K562 (cell line): ENCODE measurements around the gene PAFAH1B2. TPM values are rescaled to one million over a fixed set of nuclear protein-coding genes. Genes with fewer than 3 reads are reported as not detected.

Source experiments
- BRF1 ChIP-seq: IDR thresholded peaks from 3 replicates; pipeline ENCODE4 v1.6.1; 2011; ENCODE audit warnings: borderline replicate concordance, mild to moderate bottlenecking; ENCODE audit not compliant: insufficient read length; ENCODE audit errors: extremely low read depth
- CREB1 ChIP-seq, 2 experiments: sonication (generic) in 1 of 2; formaldehyde crosslinking in 1 of 2; IDR thresholded peaks; 2 replicates each; pipeline versions ENCODE4 v1.6.1 to v1.8.0; 2012 to 2022; ENCODE audit warnings: inconsistent platforms in 1 of 2, mild to moderate bottlenecking in 1 of 2, missing genetic modification reagents in 1 of 2, moderate library complexity in 1 of 2
- FOXM1 ChIP-seq, 2 experiments: fragments of 450-650 bp in 1 of 2; sonication (generic) in 1 of 2; formaldehyde crosslinking in 1 of 2; IDR thresholded peaks; 2 replicates each; pipeline versions ENCODE4 v1.6.1 to v1.9.0; 2017 to 2022; ENCODE audit warnings: low read depth in 2 of 2, mild to moderate bottlenecking in 2 of 2, missing genetic modification reagents in 1 of 2, moderate library complexity in 1 of 2
- NFIX ChIP-seq: fragments of 250-450 bp; sonication (Bioruptor Pico); IDR thresholded peaks from 2 replicates; pipeline ENCODE4 v1.4.0; 2020; ENCODE audit warnings: low read depth, mild to moderate bottlenecking, moderate library complexity
- POU5F1 ChIP-seq: fragments of 150-350 bp; IDR thresholded peaks from 2 replicates; pipeline ENCODE4 v1.6.1; 2014; ENCODE audit warnings: borderline replicate concordance, low read length, low read depth, mild to moderate bottlenecking; ENCODE audit not compliant: partially characterized antibody
- RUNX1 ChIP-seq: sonication (generic); IDR thresholded peaks from 2 replicates; pipeline ENCODE4 v1.6.1; 2016; ENCODE audit warnings: antibody characterized with exemption, low read depth
- SMAD4 ChIP-seq: fragments of 250-450 bp; sonication (Bioruptor Pico); conservative IDR thresholded peaks from 2 replicates; pipeline ENCODE4 v1.8.0; 2021; ENCODE audit warnings: inconsistent platforms, mild to moderate bottlenecking, moderate library complexity
- ZBTB1 ChIP-seq: sonication (generic); formaldehyde crosslinking; IDR thresholded peaks from 2 replicates; pipeline ENCODE4 v1.8.1; 2023; ENCODE audit warnings: missing genetic modification reagents, low read depth, mild to moderate bottlenecking, borderline replicate concordance
- ZNF408 ChIP-seq: fragments of 250-450 bp; sonication (Bioruptor Pico); IDR thresholded peaks from 2 replicates; pipeline ENCODE4 v1.4.0; 2020; ENCODE audit warnings: low read depth, mild to moderate bottlenecking, moderate library complexity
- ZNF644 ChIP-seq: fragments of 200-800 bp; sonication (Bioruptor generic); IDR thresholded peaks from 2 replicates; pipeline ENCODE4 v1.6.1; 2016; ENCODE audit warnings: low read depth, missing genetic modification characterization, missing compliant biosample characterization
- polyA plus RNA-seq, 8 experiments: library from polyadenylated mRNA; depleted of rRNA in 4 of 8; stranded (reverse) in 5 of 8; unstranded in 3 of 8; fragments of >200 nt; fragmentation: Nextera tagmentation in 2 of 8; fragmentation: Illumina TruSeq in 1 of 8; extraction: Ambion mirVana in 2 of 8; extraction: Trizol in 1 of 8; gene quantifications; 2 replicates each; pipeline versions ENCODE4 v1.2.1 to v1.2.3, GENCODE V29; 2011 to 2014; ENCODE audit warnings: inconsistent platforms in 1 of 8, missing spikeins in 1 of 8
- total RNA-seq, 7 experiments: library from RNA; depleted of rRNA in 6 of 7; stranded (reverse); fragments of >200 nt in 6 of 7; fragmentation: Illumina TruSeq in 2 of 7; extraction: Trizol in 2 of 7; gene quantifications; 2 replicates each; pipeline versions ENCODE4 v1.2.1 to v1.2.3, GENCODE V29; 2011 to 2021; ENCODE audit warnings: low replicate concordance in 1 of 7
- TF ChIP-seq, protein P1 (sequence below): fragments of 200-600 bp; sonication (generic); IDR thresholded peaks from one replicate; pipeline ENCODE4 v1.6.1; 2012; ENCODE audit warnings: mild to moderate bottlenecking, low read depth, low read length, inconsistent platforms
- TF ChIP-seq, protein P2 (sequence below): fragments of 250-450 bp; sonication (Bioruptor Pico); IDR thresholded peaks from 2 replicates; pipeline ENCODE4 v1.5.0; 2021; ENCODE audit warnings: mild to moderate bottlenecking, borderline replicate concordance

The PAFAH1B2 gene
- total and polyA plus RNA-seq, 9 of the 15 experiments (the other 6 are each of a cell fraction or from before 2014, with no cell fraction given): 27.8 to 94.7 (median 64.9) TPM

DNA sequence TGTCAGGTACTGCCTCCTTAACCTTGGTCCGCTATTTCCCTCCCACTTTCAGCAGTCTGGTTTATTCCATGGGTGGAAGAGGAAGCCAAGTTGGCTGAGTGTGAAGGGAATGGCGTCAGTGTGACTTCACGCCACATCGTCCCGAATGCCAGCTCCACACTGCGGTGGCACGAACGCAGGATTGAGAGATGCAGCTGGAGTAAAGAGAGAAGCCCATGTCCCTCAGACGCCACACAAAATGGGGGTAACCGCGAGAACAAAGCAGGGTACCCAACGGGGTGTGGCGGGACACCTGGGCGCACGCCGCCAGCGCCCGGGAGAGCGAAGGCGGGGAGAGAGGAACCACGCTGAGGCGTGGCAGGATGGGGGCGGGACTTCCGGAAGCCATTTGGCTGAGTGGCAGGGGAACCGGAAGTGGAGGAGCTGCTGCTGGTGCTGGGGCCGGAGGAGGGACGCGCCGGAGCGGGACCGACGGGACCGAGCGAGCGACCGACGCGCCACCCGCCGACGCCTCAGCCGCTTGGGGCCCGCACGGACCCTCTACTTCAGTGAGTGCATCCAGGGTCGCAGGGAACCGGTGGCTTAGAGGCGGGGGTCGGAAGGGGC lies at the start of gene PAFAH1B2 (continued):
- TF ChIP-seq, protein P1, sequence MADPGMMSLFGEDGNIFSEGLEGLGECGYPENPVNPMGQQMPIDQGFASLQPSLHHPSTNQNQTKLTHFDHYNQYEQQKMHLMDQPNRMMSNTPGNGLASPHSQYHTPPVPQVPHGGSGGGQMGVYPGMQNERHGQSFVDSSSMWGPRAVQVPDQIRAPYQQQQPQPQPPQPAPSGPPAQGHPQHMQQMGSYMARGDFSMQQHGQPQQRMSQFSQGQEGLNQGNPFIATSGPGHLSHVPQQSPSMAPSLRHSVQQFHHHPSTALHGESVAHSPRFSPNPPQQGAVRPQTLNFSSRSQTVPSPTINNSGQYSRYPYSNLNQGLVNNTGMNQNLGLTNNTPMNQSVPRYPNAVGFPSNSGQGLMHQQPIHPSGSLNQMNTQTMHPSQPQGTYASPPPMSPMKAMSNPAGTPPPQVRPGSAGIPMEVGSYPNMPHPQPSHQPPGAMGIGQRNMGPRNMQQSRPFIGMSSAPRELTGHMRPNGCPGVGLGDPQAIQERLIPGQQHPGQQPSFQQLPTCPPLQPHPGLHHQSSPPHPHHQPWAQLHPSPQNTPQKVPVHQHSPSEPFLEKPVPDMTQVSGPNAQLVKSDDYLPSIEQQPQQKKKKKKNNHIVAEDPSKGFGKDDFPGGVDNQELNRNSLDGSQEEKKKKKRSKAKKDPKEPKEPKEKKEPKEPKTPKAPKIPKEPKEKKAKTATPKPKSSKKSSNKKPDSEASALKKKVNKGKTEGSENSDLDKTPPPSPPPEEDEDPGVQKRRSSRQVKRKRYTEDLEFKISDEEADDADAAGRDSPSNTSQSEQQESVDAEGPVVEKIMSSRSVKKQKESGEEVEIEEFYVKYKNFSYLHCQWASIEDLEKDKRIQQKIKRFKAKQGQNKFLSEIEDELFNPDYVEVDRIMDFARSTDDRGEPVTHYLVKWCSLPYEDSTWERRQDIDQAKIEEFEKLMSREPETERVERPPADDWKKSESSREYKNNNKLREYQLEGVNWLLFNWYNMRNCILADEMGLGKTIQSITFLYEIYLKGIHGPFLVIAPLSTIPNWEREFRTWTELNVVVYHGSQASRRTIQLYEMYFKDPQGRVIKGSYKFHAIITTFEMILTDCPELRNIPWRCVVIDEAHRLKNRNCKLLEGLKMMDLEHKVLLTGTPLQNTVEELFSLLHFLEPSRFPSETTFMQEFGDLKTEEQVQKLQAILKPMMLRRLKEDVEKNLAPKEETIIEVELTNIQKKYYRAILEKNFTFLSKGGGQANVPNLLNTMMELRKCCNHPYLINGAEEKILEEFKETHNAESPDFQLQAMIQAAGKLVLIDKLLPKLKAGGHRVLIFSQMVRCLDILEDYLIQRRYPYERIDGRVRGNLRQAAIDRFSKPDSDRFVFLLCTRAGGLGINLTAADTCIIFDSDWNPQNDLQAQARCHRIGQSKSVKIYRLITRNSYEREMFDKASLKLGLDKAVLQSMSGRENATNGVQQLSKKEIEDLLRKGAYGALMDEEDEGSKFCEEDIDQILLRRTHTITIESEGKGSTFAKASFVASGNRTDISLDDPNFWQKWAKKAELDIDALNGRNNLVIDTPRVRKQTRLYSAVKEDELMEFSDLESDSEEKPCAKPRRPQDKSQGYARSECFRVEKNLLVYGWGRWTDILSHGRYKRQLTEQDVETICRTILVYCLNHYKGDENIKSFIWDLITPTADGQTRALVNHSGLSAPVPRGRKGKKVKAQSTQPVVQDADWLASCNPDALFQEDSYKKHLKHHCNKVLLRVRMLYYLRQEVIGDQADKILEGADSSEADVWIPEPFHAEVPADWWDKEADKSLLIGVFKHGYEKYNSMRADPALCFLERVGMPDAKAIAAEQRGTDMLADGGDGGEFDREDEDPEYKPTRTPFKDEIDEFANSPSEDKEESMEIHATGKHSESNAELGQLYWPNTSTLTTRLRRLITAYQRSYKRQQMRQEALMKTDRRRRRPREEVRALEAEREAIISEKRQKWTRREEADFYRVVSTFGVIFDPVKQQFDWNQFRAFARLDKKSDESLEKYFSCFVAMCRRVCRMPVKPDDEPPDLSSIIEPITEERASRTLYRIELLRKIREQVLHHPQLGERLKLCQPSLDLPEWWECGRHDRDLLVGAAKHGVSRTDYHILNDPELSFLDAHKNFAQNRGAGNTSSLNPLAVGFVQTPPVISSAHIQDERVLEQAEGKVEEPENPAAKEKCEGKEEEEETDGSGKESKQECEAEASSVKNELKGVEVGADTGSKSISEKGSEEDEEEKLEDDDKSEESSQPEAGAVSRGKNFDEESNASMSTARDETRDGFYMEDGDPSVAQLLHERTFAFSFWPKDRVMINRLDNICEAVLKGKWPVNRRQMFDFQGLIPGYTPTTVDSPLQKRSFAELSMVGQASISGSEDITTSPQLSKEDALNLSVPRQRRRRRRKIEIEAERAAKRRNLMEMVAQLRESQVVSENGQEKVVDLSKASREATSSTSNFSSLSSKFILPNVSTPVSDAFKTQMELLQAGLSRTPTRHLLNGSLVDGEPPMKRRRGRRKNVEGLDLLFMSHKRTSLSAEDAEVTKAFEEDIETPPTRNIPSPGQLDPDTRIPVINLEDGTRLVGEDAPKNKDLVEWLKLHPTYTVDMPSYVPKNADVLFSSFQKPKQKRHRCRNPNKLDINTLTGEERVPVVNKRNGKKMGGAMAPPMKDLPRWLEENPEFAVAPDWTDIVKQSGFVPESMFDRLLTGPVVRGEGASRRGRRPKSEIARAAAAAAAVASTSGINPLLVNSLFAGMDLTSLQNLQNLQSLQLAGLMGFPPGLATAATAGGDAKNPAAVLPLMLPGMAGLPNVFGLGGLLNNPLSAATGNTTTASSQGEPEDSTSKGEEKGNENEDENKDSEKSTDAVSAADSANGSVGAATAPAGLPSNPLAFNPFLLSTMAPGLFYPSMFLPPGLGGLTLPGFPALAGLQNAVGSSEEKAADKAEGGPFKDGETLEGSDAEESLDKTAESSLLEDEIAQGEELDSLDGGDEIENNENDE: no peak
- TF ChIP-seq, protein P2, sequence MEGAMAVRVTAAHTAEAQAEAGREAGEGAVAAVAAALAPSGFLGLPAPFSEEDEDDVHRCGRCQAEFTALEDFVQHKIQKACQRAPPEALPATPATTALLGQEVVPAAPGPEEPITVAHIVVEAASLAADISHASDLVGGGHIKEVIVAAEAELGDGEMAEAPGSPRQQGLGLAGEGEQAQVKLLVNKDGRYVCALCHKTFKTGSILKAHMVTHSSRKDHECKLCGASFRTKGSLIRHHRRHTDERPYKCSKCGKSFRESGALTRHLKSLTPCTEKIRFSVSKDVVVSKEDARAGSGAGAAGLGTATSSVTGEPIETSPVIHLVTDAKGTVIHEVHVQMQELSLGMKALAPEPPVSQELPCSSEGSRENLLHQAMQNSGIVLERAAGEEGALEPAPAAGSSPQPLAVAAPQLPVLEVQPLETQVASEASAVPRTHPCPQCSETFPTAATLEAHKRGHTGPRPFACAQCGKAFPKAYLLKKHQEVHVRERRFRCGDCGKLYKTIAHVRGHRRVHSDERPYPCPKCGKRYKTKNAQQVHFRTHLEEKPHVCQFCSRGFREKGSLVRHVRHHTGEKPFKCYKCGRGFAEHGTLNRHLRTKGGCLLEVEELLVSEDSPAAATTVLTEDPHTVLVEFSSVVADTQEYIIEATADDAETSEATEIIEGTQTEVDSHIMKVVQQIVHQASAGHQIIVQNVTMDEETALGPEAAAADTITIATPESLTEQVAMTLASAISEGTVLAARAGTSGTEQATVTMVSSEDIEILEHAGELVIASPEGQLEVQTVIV (CRISPR knock-in tag): 0 out of 2 replicates have a peak, but pooled peaks have one; percentile 21
- TF ChIP-seq ZNF408 (CRISPR knock-in tag) (no peak), ZNF644 (tag) (no peak), RUNX1 (no peak), FOXM1 (IDR thresholded peaks at IDR 0.05; ENCODE audit: low read depth) (no peak), FOXM1 (CRISPR knock-in tag; IDR thresholded peaks at IDR 0.05; ENCODE audit: low read depth) (0 out of 2 replicates have a peak, but pooled peaks have one; percentile 65), CREB1 (IDR thresholded peaks at IDR 0.05) (peak; percentile 60; the same call in 1 of the 2 replicates), CREB1 (CRISPR knock-in tag; IDR thresholded peaks at IDR 0.05) (peak; percentile 62), ZBTB1 (0 out of 2 replicates have a peak, but pooled peaks have one; percentile 51), POU5F1 (no peak), BRF1 (no peak), SMAD4 (CRISPR knock-in tag) (0 out of 2 replicates have a peak, but pooled peaks have one; percentile 27), NFIX (CRISPR knock-in tag) (no peak)
